GM12873 (cell line): ENCODE data around the gene CNTLN.

Source experiments
- CTCF ChIP-seq: IDR thresholded peaks from 2 replicates; pipeline ENCODE4 v1.5.1; 2012; ENCODE audit warnings: low read depth, mild to moderate bottlenecking, moderate library complexity, low read length, control low read depth; ENCODE audit not compliant: insufficient read depth; ENCODE audit errors: missing control alignments

CNTLN gene

GRCh38 chr9:17487467-17487866, 352.6 kb downstream of the CNTLN start:
- TF ChIP-seq CTCF = no peak

- no peak for TF ChIP-seq CTCF
Measured at GRCh38 chr9:17488662-17489061, 353.8 kb downstream of the CNTLN start.

GRCh38 chr9:17490110-17490509, 355.3 kb downstream of the CNTLN start:
- no peak for TF ChIP-seq CTCF

- no peak for TF ChIP-seq CTCF
Measured at GRCh38 chr9:17491780-17492179, 356.9 kb downstream of the CNTLN start.

- TF ChIP-seq CTCF = no peak
Measured at GRCh38 chr9:17503196-17503595, 368.4 kb downstream of the CNTLN start.

- no peak for TF ChIP-seq CTCF
Measured at GRCh38 chr9:17509151-17509550, 374.3 kb downstream of the CNTLN start.

- no peak for TF ChIP-seq CTCF
Measured at GRCh38 chr9:17509701-17510100, 374.9 kb downstream of the CNTLN start.
